Activated T-cell treated with anti-CD3 and anti-CD28 coated beads for 48 hours (primary cell): ENCODE measurements around the gene CYB561D1.

Experiments
- DNase-seq: peaks from one replicate; pipeline ENCODE4 v3.0.0-alpha.2; 2020; ENCODE audit warnings: low read depth

The CYB561D1 gene

DNA sequence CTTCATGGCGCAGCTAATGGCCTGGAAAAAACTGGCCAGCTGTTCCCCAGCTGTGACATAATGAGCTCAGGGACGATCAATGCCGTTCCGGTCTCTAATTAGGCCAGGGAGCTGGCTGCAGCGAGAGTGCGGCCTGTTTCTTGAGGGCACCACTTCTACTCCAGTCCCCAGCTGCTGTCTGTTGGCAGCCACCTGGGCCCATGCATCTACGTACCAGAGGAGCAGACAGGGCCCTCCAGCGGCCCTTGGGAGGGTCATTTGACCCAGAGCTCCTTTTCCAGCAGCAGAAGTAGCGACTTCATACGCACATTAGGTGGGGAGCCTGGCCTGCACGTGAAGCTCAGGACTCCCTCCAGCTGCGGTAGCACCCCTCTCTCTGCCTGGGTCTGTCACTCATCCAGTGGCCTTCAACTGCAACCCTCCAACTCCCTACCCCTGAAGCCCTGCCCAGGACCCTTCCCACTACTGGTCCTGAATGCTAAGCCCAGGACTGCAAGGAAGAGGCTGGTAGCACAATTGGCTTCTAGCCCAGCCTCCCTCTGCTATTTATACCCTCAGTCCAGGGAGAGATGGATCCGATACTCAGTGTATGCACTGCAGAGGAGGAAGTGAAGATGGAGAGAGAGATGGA, 36.7 kb downstream of the CYB561D1 start:
- no peak for DNase-seq

DNA sequence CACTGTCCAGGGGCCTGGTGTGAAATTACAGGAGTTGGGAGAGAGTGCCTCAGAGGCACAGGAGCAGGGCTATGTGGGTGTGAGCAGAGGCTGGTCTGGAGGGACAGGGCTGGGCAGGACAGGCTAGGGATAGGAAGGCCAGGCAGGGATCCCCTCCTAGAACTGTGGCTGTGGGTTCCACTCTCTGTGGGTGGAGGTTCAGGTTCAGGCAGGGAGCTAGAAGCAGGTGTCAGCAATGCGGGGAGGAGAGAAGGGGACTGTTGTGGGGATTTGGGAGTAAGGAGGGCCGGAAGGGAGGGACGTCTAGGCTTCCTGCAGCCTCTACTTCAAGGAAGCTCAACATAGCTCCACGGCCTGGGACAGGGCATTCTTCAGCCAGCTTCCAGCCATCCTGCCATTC, 37.5 kb downstream of the CYB561D1 start:
- DNase-seq: no peak

GRCh38 chr1:109531826-109532364, 38.0 kb downstream of the CYB561D1 start:
- DNase-seq: no peak

DNA sequence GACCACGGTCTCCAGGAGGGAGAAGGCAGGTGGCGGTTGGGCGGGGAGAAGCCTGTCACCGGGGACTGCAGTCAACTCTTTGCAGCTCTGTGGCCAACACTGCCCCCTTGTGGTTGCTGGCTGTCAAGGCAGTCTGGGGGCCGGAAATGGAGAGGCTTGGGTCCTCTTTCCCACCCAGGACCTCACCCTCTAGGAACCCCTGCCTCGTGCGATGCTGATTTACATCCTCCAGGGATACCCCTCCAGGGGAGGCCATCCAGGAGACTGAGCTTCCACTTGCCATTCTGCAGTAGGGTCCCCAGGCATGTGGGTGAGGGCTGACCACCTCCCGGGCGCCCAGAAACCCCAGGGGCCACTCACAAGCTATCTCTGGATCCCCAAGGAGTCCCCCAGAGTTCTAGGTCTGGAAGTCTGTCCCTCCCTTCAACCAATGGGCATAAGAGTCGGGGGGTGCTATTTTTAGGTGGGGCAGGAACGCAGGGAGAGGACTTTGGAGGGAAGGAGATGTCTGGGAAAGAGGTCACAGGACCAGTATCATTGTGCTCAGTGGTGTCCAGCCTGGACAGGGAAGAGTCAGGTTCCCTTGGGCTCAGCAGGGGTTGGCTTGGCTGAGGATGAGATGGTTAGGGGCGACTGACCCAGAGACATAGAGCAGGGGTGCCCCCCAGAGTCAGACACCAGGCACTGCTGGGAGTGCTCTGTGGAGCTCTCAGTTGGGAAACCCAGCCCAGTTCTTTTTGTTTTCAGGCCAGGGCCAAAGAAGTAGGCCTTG, 38.7 kb downstream of the CYB561D1 start:
- peak; percentile 86 for DNase-seq

DNA sequence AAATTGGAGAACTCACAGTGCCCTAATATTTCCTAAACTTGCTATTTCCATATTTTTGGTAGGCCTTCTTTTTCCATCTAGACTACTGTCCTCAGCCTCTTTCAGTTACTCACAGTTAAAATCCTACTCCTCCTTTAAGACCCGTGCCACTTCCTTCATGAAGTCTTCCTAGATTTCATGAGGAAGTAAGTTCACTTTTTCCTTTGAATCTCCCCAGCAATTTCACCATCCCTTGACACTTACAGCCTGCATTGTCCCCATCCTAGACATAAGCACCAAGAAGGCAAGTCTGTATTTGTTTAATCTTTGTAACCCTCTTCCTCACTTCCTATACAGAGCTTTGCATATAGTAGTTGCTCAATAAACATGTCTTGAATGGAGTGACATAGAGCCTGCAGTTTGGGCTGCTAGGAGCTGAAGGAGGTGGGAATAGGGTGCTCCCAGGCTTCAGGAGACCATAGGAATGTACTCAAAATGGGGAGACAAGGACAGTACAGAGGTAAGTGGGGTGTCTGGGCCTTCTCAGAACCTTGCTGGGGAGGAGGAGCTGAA, 40.5 kb downstream of the CYB561D1 start:
- no peak for DNase-seq

GRCh38 chr1:109535481-109535880, 41.6 kb downstream of the CYB561D1 start:
- DNase-seq: no peak

GRCh38 chr1:109535971-109536491, 42.1 kb downstream of the CYB561D1 start:
- no peak for DNase-seq

GRCh38 chr1:109537450-109538178, 43.7 kb downstream of the CYB561D1 start:
- no peak for DNase-seq

GRCh38 chr1:109538827-109539555, 45.1 kb downstream of the CYB561D1 start:
- DNase-seq: no peak

GRCh38 chr1:109539676-109540075, 45.8 kb downstream of the CYB561D1 start, which contains the start of gene GPR61:
GPR61 (plus strand) TSS chr1:109539872; CDS start chr1:109543023, 3,151 bp downstream.
- DNase-seq: no peak

- DNase-seq: no peak
These were observed 47.2 kb downstream of the CYB561D1 start for GRCh38 chr1:109541102-109541501.

GRCh38 chr1:109542657-109543056, 48.8 kb downstream of the CYB561D1 start:
- no peak for DNase-seq

DNA sequence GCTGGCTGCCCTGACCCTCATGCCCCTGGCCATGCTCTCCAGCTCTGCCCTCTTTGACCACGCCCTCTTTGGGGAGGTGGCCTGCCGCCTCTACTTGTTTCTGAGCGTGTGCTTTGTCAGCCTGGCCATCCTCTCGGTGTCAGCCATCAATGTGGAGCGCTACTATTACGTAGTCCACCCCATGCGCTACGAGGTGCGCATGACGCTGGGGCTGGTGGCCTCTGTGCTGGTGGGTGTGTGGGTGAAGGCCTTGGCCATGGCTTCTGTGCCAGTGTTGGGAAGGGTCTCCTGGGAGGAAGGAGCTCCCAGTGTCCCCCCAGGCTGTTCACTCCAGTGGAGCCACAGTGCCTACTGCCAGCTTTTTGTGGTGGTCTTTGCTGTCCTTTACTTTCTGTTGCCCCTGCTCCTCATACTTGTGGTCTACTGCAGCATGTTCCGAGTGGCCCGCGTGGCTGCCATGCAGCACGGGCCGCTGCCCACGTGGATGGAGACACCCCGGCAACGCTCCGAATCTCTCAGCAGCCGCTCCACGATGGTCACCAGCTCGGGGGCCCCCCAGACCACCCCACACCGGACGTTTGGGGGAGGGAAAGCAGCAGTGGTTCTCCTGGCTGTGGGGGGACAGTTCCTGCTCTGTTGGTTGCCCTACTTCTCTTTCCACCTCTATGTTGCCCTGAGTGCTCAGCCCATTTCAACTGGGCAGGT, 49.5 kb downstream of the CYB561D1 start:
- DNase-seq: no peak

DNA sequence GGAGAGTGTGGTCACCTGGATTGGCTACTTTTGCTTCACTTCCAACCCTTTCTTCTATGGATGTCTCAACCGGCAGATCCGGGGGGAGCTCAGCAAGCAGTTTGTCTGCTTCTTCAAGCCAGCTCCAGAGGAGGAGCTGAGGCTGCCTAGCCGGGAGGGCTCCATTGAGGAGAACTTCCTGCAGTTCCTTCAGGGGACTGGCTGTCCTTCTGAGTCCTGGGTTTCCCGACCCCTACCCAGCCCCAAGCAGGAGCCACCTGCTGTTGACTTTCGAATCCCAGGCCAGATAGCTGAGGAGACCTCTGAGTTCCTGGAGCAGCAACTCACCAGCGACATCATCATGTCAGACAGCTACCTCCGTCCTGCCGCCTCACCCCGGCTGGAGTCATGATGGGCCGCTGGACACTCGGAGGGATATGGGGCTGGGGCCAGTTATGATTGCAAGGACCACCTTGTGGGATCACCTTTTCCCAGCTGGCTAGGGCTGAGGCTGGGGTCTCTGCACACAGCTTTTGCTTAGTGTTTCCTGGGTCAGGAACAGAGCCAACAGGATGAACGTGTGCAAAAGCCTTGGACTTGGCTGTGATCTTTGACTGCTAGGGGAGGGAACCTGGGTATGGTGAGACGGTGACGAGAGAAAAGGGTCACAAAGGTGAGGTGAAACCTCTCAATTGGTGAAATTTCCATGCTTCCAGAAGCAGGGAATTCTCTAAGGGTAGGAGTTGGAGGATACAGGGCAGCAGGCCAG, 50.3 kb downstream of the CYB561D1 start:
- no peak for DNase-seq

DNA sequence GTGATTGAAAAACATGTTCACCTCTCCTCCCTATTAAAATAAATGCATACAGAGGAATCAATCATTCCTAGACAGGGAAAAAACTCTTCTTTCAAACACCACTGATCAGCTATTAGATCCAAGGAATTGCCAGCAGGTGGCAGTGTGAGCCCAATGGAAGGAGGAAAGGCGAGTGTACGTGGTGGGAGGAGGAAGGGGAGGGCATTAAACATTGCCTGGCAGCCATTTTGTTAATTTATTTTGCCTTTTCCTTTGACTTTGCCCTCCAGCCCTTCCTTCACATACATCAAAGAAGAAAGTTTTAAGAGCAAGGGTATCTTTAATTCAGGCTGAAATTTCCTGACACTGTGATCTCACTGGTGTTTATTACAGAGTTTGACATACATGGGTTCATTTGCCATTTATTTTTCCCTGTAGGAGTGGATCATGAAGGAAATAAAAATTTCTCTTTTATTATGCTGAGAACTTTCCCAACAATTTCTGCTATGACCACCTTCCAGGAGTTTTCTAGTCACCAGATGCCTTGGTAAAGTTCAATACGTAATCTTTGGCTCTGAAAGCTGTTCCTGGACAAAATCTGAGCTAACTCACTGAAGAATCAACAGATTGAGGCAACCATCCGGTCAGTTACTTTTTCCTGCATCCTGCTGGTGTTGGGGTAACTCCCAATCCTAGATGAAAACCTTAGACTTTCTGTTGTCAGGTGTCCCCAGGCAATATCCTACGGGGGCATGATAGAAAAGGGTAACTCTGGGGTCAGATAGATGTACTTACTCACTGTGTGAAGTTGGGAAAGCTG, 52.6 kb downstream of the CYB561D1 start:
- DNase-seq: peak; percentile 77

DNA sequence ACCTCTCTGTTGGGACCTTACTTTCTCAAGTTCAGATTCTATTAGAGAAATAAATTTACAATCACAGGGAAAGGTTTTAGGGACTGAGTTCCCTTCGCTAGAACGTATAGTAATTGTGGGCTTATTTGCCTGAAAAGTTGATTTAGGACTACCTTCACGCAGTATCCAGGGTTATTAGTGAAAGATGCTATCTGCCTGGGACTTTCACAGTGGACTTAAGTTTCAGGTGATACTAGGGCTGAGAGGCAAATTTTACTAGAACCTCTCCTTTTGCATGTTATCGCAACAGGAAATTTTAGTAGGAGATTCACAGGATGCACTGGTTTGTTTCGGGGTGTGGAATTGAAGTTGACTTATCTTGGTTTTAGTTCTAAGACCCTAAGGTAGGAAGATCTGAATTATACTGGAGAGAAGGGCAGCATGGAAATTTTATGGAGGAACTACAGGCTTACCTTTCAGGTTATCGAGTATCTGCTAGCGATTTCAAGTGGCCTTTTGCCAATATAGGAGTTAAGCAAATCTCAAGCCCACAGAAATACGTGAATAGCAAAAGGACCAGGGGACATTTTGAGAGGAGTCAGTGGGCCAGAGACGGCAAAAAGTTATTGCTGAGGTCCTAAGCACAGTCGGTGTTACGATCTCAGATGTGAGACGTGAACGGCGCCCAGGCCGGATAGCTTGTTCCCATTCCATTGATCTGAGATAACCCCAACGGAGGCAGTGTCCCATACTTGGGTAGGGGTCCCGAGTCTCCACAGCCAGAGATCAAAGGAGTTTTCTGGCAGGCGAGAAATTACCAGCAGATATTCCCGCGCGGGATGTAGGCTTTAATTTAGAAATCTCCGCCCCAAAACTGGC, 53.8 kb downstream of the CYB561D1 start:
- DNase-seq: no peak

DNA sequence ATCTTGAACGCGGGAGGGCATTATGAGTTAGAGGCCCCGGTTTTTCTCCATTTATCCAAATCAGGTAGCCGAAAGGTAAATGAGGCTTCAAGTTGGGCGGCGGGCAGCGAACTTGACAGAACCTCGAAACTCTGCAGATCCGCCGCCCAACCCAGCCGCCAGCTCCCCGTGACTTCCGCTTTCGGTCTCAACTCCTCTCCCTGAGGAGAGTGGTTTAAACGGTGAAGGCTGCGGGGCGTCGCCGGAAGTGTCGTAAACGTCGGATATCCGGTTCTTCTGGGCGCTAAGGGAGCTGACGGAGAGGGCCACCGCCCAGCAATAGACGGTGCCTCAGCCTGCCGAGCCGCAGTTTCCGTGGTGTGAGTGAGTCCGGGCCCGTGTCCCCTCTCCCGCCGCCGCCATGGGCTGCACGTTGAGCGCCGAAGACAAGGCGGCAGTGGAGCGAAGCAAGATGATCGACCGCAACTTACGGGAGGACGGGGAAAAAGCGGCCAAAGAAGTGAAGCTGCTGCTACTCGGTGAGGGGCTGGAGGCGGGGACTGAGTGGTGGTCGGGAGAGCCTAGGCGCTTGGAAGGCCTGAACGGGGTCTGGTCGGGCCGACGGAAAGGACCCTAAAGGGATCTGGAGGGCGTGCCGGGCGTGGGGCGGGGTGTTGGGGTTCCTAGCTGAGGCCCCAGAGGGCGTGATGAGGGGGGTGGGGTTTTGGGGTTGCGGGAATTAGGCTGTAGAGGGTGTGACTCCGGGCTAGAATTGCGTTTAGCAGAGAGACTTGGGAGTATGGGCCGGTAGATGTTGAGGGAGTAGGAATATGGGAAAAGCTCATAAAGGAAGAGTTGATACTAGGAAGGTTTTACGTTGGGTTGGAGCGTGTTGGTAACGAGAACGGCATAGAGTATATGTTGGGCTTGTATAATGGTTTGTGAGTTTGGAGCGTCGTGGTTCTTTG, 54.7 kb downstream of the CYB561D1 start, which contains the start of gene GNAI3:
TSS of gene GNAI3 (plus strand) at position 295 of the 947 bp plus-strand sequence. CDS start at position 401, 106 bp downstream.
- DNase-seq: peak; percentile 89
